Measurements from ENCODE around the gene VOPP1. TPM values are rescaled to one million over a fixed set of nuclear protein-coding genes. Genes with fewer than 3 reads are reported as not detected.

The VOPP1 gene
- total and polyA plus RNA-seq, 11 donors, result 9.9 to 58.0 (median 22.9) TPM

DNA sequence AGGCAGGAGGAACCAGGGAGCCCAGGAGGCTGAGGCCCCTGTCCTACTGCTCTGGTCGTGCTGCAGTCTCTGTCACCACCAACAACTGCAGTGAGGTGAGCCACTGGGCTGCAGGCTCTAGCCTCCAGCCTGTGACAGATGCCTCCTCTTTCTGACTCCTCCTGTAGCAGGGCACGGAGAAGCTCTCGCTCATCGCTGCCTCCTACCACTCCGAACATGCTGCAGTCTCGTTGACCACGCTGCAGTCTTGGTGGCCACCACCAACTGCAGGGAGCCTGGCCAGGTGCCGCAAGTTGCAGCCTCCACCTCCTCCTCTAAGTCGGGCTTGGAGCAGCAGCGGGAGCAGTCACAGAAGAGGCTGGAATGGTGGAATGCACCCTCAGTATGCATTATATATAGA is 22.1 kb upstream of the VOPP1 start:
- no peaks in the 10 kb centered on the region for H3K36me3 ChIP-seq
- peaks cover 0 to 5% (median 0%) of the 10 kb centered on the region in 9 donors for H3K27me3 ChIP-seq
- ATAC-seq (no peak), DNase-seq (no peak)
- 92 to 97% (median 96%) methylated on average over 9 to 10 of the region's 10 CpGs for WGBS, 4 donors
- H3K4me3 ChIP-seq, result no peak overlapping the region
- intact Hi-C loops (cut with DNase I), result loop anchor here in 7 of 10 donors (2.0 to 10.0 kb wide), 6 partner anchors 157 to 310 kb away; partner anchors contain the start of gene LANCL2 (in 1 of the 7)
- H3K4me1 ChIP-seq, result peaks cover 0 to 13% (median 2%) of the 10 kb centered on the region in 12 donors
- no peak for TF ChIP-seq POLR2A (IDR thresholded peaks at IDR 0.05)
- TF ChIP-seq, protein P1, sequence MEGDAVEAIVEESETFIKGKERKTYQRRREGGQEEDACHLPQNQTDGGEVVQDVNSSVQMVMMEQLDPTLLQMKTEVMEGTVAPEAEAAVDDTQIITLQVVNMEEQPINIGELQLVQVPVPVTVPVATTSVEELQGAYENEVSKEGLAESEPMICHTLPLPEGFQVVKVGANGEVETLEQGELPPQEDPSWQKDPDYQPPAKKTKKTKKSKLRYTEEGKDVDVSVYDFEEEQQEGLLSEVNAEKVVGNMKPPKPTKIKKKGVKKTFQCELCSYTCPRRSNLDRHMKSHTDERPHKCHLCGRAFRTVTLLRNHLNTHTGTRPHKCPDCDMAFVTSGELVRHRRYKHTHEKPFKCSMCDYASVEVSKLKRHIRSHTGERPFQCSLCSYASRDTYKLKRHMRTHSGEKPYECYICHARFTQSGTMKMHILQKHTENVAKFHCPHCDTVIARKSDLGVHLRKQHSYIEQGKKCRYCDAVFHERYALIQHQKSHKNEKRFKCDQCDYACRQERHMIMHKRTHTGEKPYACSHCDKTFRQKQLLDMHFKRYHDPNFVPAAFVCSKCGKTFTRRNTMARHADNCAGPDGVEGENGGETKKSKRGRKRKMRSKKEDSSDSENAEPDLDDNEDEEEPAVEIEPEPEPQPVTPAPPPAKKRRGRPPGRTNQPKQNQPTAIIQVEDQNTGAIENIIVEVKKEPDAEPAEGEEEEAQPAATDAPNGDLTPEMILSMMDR (IDR thresholded peaks at IDR 0.05), result no peak
- no peak overlapping the region for H3K27ac ChIP-seq
- H3K9me3 ChIP-seq, result no peaks in the 10 kb centered on the region

DNA sequence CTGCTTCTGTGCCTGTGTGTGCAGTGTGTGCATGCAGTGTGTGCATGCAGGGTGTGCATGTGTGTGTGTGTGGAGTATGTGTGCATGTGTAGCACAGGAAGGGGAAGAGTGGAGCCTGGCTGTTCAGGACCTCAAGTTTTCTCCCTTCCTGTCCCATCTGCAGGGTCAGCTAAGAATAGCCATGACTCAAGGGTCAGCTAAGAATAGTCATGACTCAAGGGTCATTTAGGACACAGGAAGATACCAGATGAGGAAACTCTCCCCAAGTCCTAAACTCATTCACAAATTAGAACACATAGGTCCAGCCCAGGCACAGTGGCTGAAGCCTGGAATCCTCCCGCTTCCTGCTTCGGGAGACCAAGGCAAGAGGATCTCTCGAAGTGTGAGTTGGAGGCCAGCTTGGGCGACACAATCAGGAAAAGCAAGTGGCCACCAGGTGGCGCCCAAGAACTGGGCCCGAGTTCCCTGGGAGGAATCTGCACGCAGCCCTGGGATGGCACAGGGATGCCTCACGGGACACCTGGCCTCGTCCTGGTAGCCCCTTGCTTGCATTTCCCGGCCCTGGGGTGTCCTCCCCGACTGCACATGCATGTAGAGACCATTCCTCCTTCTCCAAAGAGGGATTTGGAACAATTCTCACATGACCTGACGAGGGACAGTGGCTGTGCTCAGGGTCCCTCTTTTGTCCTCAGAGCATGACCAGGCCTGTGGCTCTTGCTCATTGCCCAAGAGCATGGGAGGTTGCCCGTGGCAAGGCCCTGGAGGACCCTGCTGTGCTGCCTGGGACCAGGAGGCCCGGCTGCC is 21.4 kb upstream of the VOPP1 start:
- no peaks in the 10 kb centered on the region for H3K36me3 ChIP-seq
- DNase-seq (peak in 4 of 5 donors; percentile 52 to 84 (median 60)), ATAC-seq (peak; percentile 28 to 87 (median 76))
- no peak overlapping the region for H3K4me3 ChIP-seq
- H3K9me3 ChIP-seq, result no peaks in the 10 kb centered on the region
- TF ChIP-seq, protein P1 (IDR thresholded peaks at IDR 0.05), result peak; percentile 48 to 76 (median 64)
- no peak for TF ChIP-seq POLR2A (IDR thresholded peaks at IDR 0.05)
- peaks cover 0 to 13% (median 2%) of the 10 kb centered on the region in 12 donors for H3K4me1 ChIP-seq
- H3K27ac ChIP-seq, result peak overlapping the region in 1 of 12 donors; percentile 24
- 63 to 74% (median 71%) methylated on average over 12 to 14 of the region's 14 CpGs for WGBS, 4 donors
- intact Hi-C loops (cut with DNase I), result loop anchor here in 7 of 10 donors (2.0 to 10.0 kb wide), 6 partner anchors 156 to 309 kb away; partner anchors contain the start of gene LANCL2 (in 1 of the 7)
- no peaks in the 10 kb centered on the region for H3K27me3 ChIP-seq

DNA sequence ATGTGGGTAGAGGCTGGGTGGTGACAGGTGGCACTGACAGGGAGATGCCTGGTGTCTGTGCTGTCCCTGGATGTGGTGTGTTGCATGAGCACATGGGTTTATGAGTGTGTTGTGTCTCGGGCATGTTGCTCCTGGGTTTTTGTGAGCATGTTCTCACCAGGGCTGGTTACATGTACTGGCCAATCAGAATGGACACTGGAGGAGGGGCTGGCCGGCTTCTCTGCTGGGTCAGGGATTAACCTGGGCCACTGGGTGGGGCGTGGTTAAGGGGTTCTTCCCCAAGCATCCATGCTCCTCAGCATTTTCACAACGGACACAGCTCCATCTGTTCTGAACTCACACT is 20.8 kb upstream of the VOPP1 start:
- 68 to 86% (median 76%) methylated on average over 4 of the region's 4 CpGs for WGBS, 4 donors
- Histone ChIP-seq H3K4me3 (no peak overlapping the region), H3K36me3 (no peaks in the 10 kb centered on the region), H3K4me1 (peaks cover 0 to 13% (median 2%) of the 10 kb centered on the region in 12 donors), H3K27me3 (no peaks in the 10 kb centered on the region), H3K27ac (no peak overlapping the region), H3K9me3 (no peaks in the 10 kb centered on the region)
- no peak for TF ChIP-seq POLR2A (IDR thresholded peaks at IDR 0.05)
- TF ChIP-seq, protein P1 (IDR thresholded peaks at IDR 0.05), result no peak
- DNase-seq, result no peak
- intact Hi-C loops (cut with DNase I), result loop anchor here in 6 of 10 donors (5.0 to 10.0 kb wide), 5 partner anchors 156 to 308 kb away; partner anchors contain the start of gene LANCL2 (in 1 of the 6)
- no peak for ATAC-seq

DNA sequence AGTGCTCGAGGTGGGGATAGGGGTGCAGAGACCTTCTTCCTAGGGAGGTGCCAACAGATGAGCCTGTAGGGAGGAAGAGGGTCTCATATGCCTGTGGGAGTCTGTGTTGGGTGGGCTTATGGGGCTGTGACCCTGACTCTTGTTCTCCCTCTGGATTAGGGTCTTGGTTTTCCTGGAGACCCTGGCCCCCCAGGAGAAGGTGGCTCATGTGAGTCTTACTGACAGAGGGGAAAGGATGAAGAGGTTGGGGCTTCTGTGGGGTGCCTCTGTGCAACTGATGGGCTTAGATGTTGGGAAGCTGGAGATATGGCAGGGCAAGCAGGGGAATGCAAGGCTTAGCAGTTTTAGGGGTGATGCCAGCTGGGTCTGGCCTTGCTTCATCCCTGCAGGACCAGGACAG is 20.2 kb upstream of the VOPP1 start:
- no peak for DNase-seq
- 88 to 96% (median 92%) methylated on average over 1 of the region's 1 CpG for WGBS, 4 donors
- H3K36me3 ChIP-seq, result no peaks in the 10 kb centered on the region
- H3K9me3 ChIP-seq, result no peaks in the 10 kb centered on the region
- no peaks in the 10 kb centered on the region for H3K27me3 ChIP-seq
- H3K4me3 ChIP-seq, result no peak overlapping the region
- intact Hi-C loops (cut with DNase I), result loop anchor here in 6 of 10 donors (5.0 to 10.0 kb wide), 5 partner anchors 155 to 308 kb away; partner anchors contain the start of gene LANCL2 (in 1 of the 6)
- H3K27ac ChIP-seq, result no peak overlapping the region
- TF ChIP-seq, protein P1 (IDR thresholded peaks at IDR 0.05), result no peak
- TF ChIP-seq POLR2A (IDR thresholded peaks at IDR 0.05), result no peak
- H3K4me1 ChIP-seq, result peaks cover 0 to 13% (median 2%) of the 10 kb centered on the region in 12 donors
- no peak for ATAC-seq
